Epidermal melanocyte (primary cell): ENCODE results near the gene FUBP3.

Experiments used
- DNase-seq: peaks from one replicate; pipeline ENCODE4 v3.0.0; 2011; ENCODE audit warnings: low spot score; ENCODE audit not compliant: insufficient read length

FUBP3 gene

DNA sequence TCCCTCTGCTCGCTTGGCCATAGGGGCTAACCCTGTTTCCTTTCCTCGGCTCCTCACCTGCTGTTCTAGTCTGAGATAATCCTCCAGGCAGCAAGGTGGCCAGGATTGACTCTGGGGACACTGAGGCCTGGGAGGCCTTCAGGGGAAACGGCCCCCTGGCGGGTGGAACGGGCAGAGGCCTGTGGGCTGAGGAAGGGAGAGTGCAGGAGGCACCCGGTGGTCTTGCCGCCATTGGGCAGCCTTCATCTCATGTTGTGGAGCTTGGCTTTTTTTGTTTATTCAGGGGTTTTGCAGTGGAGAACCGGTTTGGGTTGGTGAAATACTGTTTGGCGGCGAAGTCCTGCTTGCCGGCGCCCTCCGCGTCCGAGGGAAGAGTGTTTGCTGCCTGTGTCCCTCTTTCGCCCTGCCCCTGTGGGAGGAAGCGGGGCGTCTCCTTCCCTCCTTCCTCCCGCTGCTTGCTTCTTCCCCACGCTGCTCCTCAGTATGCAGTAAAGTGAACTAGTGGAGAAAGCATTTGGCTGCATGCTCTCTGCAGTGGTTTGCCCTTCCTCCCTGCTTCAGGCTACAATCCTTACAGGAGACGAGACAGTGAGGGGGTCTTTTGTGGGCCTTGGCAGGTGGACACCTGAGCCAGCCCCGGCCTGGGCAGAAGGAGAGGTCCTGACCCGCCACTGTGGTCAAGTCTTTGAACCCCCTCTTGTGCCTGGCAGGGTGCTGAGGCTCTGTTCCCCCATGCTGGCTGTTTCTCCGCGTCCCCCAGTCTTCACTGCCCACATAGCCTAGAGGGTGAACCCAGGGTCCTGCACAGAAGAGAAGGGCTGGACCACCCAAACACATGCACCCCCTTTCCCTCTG is 54.2 kb downstream of the FUBP3 start:
- no peak for DNase-seq

GRCh38 chr9:130634191-130634768 is 54.9 kb downstream of the FUBP3 start:
- no peak for DNase-seq

DNA sequence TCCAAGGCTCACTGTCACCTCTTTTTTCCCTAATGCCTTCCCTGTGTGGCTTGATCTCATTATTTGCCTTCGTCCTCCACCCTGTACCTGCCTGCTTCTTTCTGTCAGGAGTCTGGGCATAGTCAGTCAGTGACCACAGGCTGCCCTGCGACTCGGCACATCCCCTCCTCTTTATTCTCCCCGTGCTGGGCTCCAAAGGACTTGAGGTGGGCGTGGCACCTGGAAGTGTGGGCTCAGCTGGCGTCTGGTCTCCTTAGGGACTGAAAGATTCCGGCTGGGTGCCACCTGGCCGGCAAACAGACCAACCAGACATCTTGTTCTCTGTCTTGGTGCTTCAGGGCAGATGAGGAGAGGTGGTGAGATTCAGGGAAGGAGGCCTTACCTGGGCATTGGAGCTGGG is 55.4 kb downstream of the FUBP3 start:
- no peak for DNase-seq

GRCh38 chr9:130635306-130635705 is 55.9 kb downstream of the FUBP3 start:
- DNase-seq, result no peak

DNA sequence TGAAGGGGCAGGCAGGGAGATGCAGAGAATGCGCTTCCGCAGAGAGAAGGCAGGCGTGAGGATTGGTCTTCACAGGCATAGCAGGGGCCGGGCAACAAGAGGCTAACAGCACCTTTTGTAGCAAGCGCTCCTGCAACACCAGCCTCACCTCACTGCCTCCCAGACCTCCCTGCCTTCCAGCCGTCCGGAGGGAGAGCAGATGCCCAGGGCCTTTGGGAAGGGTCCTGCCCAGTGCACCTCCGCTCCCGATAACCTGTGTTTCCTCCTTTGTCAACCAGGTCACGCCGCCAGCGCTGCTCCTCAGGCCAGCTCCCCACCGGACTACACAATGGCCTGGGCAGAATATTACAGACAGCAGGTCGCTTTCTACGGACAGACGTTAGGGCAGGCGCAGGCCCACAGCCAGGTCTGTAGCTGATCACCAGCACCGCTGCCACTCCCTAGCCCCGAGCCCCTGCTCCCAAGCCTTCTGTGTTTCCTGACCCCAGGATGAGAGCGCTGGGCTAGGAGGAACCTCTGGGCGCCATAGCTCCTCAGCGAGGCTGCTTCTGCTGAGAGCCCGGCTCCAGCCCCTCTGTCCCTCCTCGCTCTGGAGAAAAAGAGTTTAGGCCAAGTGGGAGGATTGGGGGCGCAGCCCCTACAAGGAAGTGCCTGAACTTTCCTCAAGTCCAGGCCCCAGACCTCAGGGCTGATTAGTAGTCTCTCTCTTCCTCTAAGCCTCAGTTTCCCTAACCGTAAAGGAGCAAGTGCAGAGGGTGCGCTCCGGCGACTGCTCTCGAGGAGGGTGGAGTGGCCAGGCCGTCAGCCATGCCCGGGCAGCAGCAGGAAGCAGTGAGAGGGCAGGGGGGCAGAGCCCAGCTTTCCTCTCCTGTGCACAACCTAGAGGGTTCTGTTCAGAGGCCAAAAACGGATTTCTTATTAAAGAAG is 56.6 kb downstream of the FUBP3 start:
- no peak for DNase-seq

DNA sequence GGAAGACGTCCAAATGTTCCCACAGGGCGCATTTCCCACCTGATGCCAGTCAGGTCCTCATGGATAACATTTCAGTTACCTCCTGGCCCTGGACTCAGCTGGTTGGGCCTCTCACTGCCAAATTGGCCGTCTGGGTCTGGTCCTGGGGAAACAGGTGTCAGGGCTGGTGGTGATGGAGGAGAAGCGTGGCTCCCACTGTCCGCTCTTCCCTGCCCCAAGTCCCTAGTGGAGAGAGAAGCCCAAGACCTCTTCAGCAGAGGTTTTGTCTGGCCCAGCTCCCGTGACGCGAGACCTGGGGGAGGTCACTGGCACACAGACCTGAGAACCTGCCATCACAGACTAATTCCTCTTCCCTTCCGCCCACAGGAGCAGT is 57.3 kb downstream of the FUBP3 start:
- DNase-seq, result no peak

- no peak for DNase-seq
These were observed 59.1 kb downstream of the FUBP3 start for GRCh38 chr9:130638284-130639123.

DNA sequence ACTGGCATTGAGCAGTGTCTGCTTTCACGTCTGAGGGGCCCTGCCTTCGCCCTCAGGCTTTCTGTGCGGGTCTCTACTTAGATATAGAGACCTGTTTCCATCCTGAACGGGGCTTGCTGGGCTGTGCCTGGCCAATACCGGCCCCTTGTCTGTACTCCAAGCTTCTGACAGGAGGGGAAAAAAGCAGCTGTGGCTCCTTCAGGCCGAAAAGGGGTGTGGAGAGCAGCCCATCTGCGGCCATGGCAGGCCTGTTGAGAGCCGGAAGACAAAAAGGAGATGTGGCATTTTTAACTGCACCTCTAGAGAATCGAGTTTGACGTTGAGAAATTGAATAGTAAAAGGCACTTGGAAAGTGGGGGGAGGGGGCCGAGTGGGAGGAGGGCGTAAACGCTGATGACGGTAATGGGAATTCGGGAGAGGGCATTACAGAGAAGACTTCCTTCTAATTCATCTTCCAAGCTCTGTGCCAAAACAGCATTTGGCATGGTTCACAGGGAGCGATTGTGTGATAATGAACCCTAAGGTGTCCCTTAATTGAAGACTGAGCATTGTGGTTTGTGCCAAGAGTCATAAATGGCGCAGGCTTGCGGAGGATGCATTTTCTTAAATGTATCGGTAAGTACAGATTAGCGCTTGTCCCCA is 59.9 kb downstream of the FUBP3 start:
- DNase-seq, result no peak

DNA sequence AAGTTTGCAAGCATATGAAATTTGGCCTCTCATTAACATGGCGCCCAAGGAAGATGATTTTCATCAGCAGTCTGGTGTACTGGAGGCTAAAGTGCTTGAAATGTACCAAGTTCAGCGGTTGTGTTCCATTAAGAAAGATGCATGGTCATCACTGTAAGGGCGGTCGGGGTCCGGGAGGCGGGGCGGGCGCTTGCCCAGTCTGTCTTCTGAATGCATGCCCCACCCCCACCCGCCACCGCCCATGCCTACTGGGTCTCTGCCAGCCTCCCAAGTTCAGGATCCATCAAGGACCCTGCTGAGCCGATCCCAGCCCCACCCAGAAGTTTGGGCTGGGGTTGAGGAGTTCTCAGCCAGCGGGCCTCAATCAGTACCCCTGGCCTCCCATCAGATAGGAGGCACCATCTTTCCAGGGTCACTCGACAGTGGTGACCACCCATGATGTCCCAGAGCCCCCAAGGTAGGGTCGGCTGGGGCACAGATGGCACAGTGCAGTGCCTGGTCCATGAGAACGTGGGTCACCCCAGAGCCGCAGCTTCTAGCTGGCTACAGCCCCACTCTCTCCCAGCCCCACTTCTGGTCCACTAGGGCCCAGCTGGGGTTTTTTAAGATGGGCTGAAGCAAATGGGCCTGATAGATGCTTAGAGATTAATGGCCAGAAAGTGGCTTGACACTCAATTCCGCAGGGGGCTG is 60.6 kb downstream of the FUBP3 start:
- no peak for DNase-seq

DNA sequence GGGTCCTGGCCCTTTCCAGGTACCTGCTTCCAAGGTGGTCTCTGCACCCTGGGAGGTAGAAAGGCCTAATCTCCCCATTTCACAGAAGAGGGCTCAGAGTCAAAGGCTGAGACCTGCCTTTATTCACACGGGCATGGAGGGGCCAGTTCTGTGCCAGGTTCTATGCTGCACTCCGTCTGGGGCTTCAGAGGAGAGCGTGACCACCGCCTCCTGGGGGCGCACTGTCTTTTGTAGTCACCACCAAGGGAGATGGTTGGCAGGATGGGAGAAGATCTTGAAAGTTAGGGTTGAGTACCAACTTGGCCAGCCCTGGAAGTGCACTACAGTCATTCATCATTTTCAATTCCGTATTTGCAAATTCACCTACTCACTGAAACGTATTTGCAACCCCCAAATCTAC is 61.3 kb downstream of the FUBP3 start:
- no peak for DNase-seq

DNA sequence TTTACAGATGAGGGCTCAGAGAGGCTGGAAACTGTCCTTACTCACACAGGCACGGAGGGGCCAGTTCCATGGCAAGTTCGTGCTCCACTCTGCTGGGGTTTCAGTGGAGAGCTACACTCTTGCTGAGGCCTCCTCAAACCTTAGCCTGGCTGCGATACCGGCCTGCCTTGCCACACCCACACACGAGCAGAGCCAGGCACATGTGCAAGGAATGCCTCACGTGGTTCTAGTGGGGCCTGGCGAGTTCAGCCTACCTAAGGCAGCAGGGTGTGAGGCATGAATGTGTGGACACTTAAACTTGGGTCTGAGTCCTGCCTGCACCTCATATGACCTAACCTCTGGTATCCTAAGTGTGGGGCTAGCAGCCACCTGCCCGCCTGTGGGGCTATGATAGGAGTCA is 63.5 kb downstream of the FUBP3 start:
- DNase-seq, result no peak

DNA sequence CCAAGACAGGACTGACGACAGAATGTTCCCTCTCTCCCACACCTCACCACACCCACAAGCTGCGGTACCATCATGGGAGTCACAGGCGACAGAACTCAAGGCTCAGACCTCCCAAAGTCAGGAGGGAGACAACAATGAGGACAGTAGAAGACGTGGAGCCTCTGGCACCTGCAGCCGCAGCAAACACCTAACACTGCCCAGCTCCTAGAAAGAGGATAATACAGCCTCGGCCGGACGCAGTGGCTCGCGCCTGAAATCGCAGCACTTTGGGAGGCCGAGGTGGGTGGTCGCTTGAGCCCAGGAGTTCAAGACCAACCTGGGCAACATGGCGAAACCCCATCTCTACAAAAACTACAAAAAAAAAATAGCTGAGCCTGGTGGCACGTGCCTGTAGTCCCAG is 71.8 kb downstream of the FUBP3 start:
- no peak for DNase-seq

- no peak for DNase-seq
These were observed 72.4 kb downstream of the FUBP3 start for GRCh38 chr9:130651752-130652151.

DNA sequence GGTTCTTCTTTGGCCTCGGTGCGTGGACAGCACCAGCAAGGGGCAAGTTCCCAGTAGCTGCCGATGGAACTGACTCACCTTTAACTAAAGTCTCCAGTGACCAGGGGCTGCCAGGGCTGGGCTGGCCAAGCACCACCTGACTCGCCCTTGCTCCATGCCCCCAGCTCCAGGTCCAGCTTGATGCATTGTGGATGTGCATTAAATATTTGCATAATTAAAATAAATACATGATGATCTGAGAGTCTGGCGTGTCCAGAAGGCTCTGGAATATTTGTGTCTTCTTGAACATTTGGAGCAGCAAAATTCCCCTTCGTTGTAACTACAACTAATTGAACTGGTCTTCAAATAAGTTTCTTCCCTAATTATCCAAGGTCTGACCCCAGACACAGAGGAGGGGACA is 75.5 kb downstream of the FUBP3 start:
- no peak for DNase-seq

- DNase-seq, result no peak
These were observed 79.7 kb downstream of the FUBP3 start for GRCh38 chr9:130658893-130659698.

DNA sequence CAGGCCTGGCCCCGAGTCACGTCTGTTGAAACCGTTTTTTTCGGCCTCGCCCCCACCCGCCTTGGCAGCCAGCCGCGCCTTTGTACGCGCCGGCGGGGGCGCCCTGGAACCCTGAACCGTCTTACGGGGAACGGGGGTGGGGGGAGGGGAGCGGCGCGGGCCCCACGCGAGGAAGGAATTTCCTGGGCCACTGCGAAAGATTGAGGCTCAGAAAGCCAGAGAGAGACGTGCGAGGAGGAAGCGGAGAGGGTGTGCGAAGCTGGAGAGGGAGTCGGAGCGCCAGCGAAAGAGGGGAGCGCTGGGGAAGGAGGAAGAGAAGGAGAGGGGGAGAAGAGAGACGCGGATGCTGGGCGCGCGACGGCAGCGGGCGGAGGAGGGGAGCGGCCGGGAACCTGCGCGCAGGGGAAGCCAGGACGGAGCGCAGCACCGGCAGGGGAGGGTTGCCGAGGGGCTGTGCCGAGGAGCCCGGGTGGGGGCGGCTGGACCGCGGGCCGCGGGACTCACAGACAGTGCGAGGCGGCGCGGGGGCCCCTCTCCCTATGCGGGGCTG is 80.4 kb downstream of the FUBP3 start:
- DNase-seq, result no peak

- no peak for DNase-seq
These were observed 80.9 kb downstream of the FUBP3 start for GRCh38 chr9:130660326-130660682.

- DNase-seq, result no peak
These were observed 81.5 kb downstream of the FUBP3 start for GRCh38 chr9:130660683-130661450.
